H9 (cell line): ENCODE results near the gene C20orf96. TPM values are rescaled to one million over a fixed set of nuclear protein-coding genes. Genes with fewer than 3 reads are reported as not detected.

Experiments used
- DNase-seq: peaks from one replicate; pipeline ENCODE4 v3.0.0-alpha.2; 2017
- H2AFZ ChIP-seq: one replicate; pipeline ENCODE4 v1.6.1; 2013; ENCODE audit warnings: mild to moderate bottlenecking, low read length, control low read depth, moderate library complexity
- H2AK5ac ChIP-seq: 2 replicates; pipeline ENCODE4 v1.6.1; 2013; ENCODE audit warnings: low read length, control low read depth, mixed read lengths; ENCODE audit not compliant: insufficient read length
- H2BK120ac ChIP-seq: one replicate; pipeline ENCODE4 v1.6.1; 2013; ENCODE audit warnings: low read depth, mild to moderate bottlenecking, low read length, control low read depth, inconsistent platforms; ENCODE audit not compliant: poor library complexity, severe bottlenecking
- H2BK12ac ChIP-seq: 2 replicates; pipeline ENCODE4 v1.6.1; 2013; ENCODE audit warnings: low read length, control low read depth, mixed read lengths, low read depth; ENCODE audit not compliant: insufficient read length
- H2BK15ac ChIP-seq: 2 replicates; pipeline ENCODE4 v1.6.1; 2013; ENCODE audit warnings: low read depth, low read length, control low read depth
- H2BK20ac ChIP-seq: one replicate; pipeline ENCODE4 v1.6.1; 2013; ENCODE audit warnings: low read depth, mild to moderate bottlenecking, low read length, control low read depth, inconsistent platforms; ENCODE audit not compliant: poor library complexity, severe bottlenecking
- H2BK5ac ChIP-seq: 2 replicates; pipeline ENCODE4 v1.6.1; 2013; ENCODE audit warnings: low read length, control low read depth, mixed read lengths; ENCODE audit not compliant: insufficient read length
- H3K14ac ChIP-seq: 2 replicates; pipeline ENCODE4 v1.6.1; 2013; ENCODE audit warnings: low read length, control low read depth; ENCODE audit not compliant: insufficient read depth
- H3K18ac ChIP-seq: 2 replicates; pipeline ENCODE4 v1.6.1; 2013; ENCODE audit warnings: low read depth, mild to moderate bottlenecking, mixed read lengths, low read length, control low read depth; ENCODE audit not compliant: insufficient read length
- H3K23ac ChIP-seq: 2 replicates; pipeline ENCODE4 v1.6.1; 2013; ENCODE audit warnings: low read length, control low read depth, mixed read lengths, low read depth; ENCODE audit not compliant: insufficient read length
- H3K23me2 ChIP-seq: 2 replicates; pipeline ENCODE4 v1.6.1; 2013; ENCODE audit warnings: low read depth, mild to moderate bottlenecking, mixed read lengths, low read length, control low read depth; ENCODE audit not compliant: insufficient read length, poor library complexity, severe bottlenecking
- H3K27ac ChIP-seq: 2 replicates; pipeline ENCODE4 v1.5.1; 2013; ENCODE audit warnings: low read length, control low read depth, mixed read lengths, low read depth; ENCODE audit not compliant: insufficient read length
- H3K27me3 ChIP-seq: 2 replicates; pipeline ENCODE4 v1.6.1; 2013; ENCODE audit warnings: low read length, control low read depth, inconsistent platforms; ENCODE audit not compliant: insufficient read depth
- H3K4ac ChIP-seq: 2 replicates; pipeline ENCODE4 v1.6.1; 2013; ENCODE audit warnings: low read depth, mild to moderate bottlenecking, control low read depth, inconsistent platforms, low read length, moderate library complexity
- H3K4me1 ChIP-seq: 2 replicates; pipeline ENCODE4 v1.6.1; 2013; ENCODE audit warnings: low read length, control low read depth, inconsistent platforms; ENCODE audit not compliant: insufficient read depth
- H3K4me2 ChIP-seq: 2 replicates; pipeline ENCODE4 v1.6.1; 2013; ENCODE audit warnings: low read length, control low read depth, mixed read lengths; ENCODE audit not compliant: insufficient read length, insufficient read depth
- H3K56ac ChIP-seq: 2 replicates; pipeline ENCODE4 v1.6.1; 2013; ENCODE audit warnings: low read depth, mild to moderate bottlenecking, mixed read lengths, low read length, control low read depth; ENCODE audit not compliant: insufficient read length
- H3K79me1 ChIP-seq: 2 replicates; pipeline ENCODE4 v1.6.1; 2013; ENCODE audit warnings: low read depth, mild to moderate bottlenecking, moderate library complexity, low read length, control low read depth, inconsistent platforms; ENCODE audit not compliant: insufficient read depth, poor library complexity, severe bottlenecking
- H3K79me2 ChIP-seq: 2 replicates; pipeline ENCODE4 v1.6.1; 2013; ENCODE audit warnings: low read length, control low read depth, inconsistent platforms; ENCODE audit not compliant: insufficient read depth
- H3K9ac ChIP-seq: 2 replicates; pipeline ENCODE4 v1.6.1; 2013; ENCODE audit warnings: low read length, control low read depth, mixed read lengths; ENCODE audit not compliant: insufficient read length; ENCODE audit errors: extremely low read depth
- H3K9me3 ChIP-seq: one replicate; pipeline ENCODE4 v1.6.1; 2013; ENCODE audit warnings: low read depth, low read length, inconsistent platforms; ENCODE audit not compliant: control insufficient read depth
- H3T11ph ChIP-seq: one replicate; pipeline ENCODE4 v1.6.1; 2013; ENCODE audit warnings: mild to moderate bottlenecking, low read length, control low read depth, inconsistent platforms
- H4K20me1 ChIP-seq: one replicate; pipeline ENCODE4 v1.6.1; 2013; ENCODE audit not compliant: control insufficient read depth, insufficient read length, insufficient read depth
- H4K5ac ChIP-seq: 2 replicates; pipeline ENCODE4 v1.6.1; 2013; ENCODE audit warnings: low read depth, mild to moderate bottlenecking, mixed read lengths, low read length, control low read depth; ENCODE audit not compliant: insufficient read length
- H4K8ac ChIP-seq: replicated peaks from 2 replicates; pipeline ENCODE4 v1.6.1; 2013; ENCODE audit warnings: low read length, control low read depth, mixed read lengths, low read depth; ENCODE audit not compliant: insufficient read length
- H4K91ac ChIP-seq: 2 replicates; pipeline ENCODE4 v1.6.1; 2013; ENCODE audit warnings: low read depth, mild to moderate bottlenecking, moderate library complexity, mixed read lengths, low read length, control low read depth; ENCODE audit not compliant: insufficient read length
- H3K27ac Mint-ChIP-seq, 3 experiments: 2 replicates in 2 of 3; 3 replicates in 1 of 3; pipeline ENCODE4 v1.8.0; 2020 to 2021; ENCODE audit warnings: mixed read lengths in 3 of 3, mild to moderate bottlenecking in 1 of 3, moderate library complexity in 1 of 3
- H3K27me3 Mint-ChIP-seq: 2 replicates; pipeline ENCODE4 v1.8.0; 2021; ENCODE audit warnings: low read depth, mild to moderate bottlenecking, moderate library complexity, mixed read lengths
- H3K36me3 Mint-ChIP-seq, 3 experiments: 2 replicates in 2 of 3; 3 replicates in 1 of 3; pipeline ENCODE4 v1.8.0; 2020 to 2021; ENCODE audit warnings: low read depth in 3 of 3, mixed read lengths in 3 of 3; ENCODE audit not compliant: insufficient read depth in 1 of 3
- H3K4me1 Mint-ChIP-seq, 2 experiments: 2 replicates each; pipeline ENCODE4 v1.8.0; 2020; ENCODE audit warnings: mixed read lengths in 2 of 2
- H3K4me3 Mint-ChIP-seq, 2 experiments: 2 replicates in 1 of 2; 3 replicates in 1 of 2; pipeline ENCODE4 v1.8.0; 2020 to 2021; ENCODE audit warnings: mild to moderate bottlenecking in 2 of 2, mixed read lengths in 2 of 2, moderate library complexity in 1 of 2
- H3K9me3 Mint-ChIP-seq, 2 experiments: 2 replicates in 1 of 2; 3 replicates in 1 of 2; pipeline ENCODE4 v1.8.0; 2020; ENCODE audit warnings: mild to moderate bottlenecking in 2 of 2, mixed read lengths in 2 of 2, moderate library complexity in 1 of 2
- CTCF ChIP-seq: fragments of 200-600 bp; sonication (generic); conservative IDR thresholded peaks from 3 replicates; pipeline ENCODE4 v1.8.0; 2021; ENCODE audit warnings: antibody characterized with exemption, mild to moderate bottlenecking
- WGBS: extraction: QIAGEN DNeasy Blood & Tissue Kit; methylation state at CpG from one replicate; pipeline ENCODE4 v1.1.7; 2013; ENCODE audit warnings: missing lambda C conversion rate, low lambda C conversion rate, mixed read lengths; ENCODE audit not compliant: insufficient read length; ENCODE audit errors: extremely low coverage; 5-methylcytosine and 5-hydroxymethylcytosine counted together
- total RNA-seq: library from RNA; stranded (reverse); gene quantifications from 2 replicates; pipeline ENCODE4 v1.2.1, GENCODE V29; 2021

C20orf96 gene
- total RNA-seq, 1 experiment from 2014 or later, result 14.5 TPM

- H3K4me2 ChIP-seq, result no peak overlapping the region
- H3K9ac ChIP-seq, result no peak overlapping the region
- Mint-ChIP-seq H3K36me3 (no peaks in the 10 kb centered on the region; a peak in 1 of 7 replicates), H3K27ac (no peak overlapping the region), H3K27me3 (peaks cover 95% of the 10 kb centered on the region), H3K4me1 (peaks cover 11 to 12% of the 10 kb centered on the region in 2 experiments), H3K9me3 (peaks cover 9 to 10% of the 10 kb centered on the region in 2 experiments; a peak in 4 of 5 replicates), H3K4me3 (no peak overlapping the region)
- no peak overlapping the region for H3K56ac ChIP-seq
- no peaks in the 10 kb centered on the region for H3K4me1 ChIP-seq
- no peaks in the 10 kb centered on the region for H4K20me1 ChIP-seq
- H2BK12ac ChIP-seq, result no peak overlapping the region
- no peak overlapping the region for H4K91ac ChIP-seq
- no peaks in the 10 kb centered on the region for H3K79me2 ChIP-seq
- no CpG with 5 or more reads among the region's 2 CpGs for WGBS
- H3K27ac ChIP-seq, result no peak overlapping the region
- no peak overlapping the region for H3T11ph ChIP-seq
- no peak overlapping the region for H2BK20ac ChIP-seq
- no peak overlapping the region for H3K18ac ChIP-seq
- H2AFZ ChIP-seq, result no peak overlapping the region
- H4K5ac ChIP-seq, result no peak overlapping the region
- no peak overlapping the region for H3K4ac ChIP-seq
- TF ChIP-seq CTCF, result no peak
- no peak overlapping the region for H4K8ac ChIP-seq
- no peak overlapping the region for H3K14ac ChIP-seq
- DNase-seq, result no peak
- no peaks in the 10 kb centered on the region for H3K79me1 ChIP-seq
- H2BK5ac ChIP-seq, result no peak overlapping the region
- peaks cover 47% of the 10 kb centered on the region for H3K27me3 ChIP-seq
- H3K9me3 ChIP-seq, result peaks cover 4% of the 10 kb centered on the region
- H2BK15ac ChIP-seq, result no peak overlapping the region
- no peak overlapping the region for H3K23ac ChIP-seq
- H3K23me2 ChIP-seq, result no peaks in the 10 kb centered on the region
- no peak overlapping the region for H2AK5ac ChIP-seq
- H2BK120ac ChIP-seq, result no peak overlapping the region
Measured at GRCh38 chr20:252801-253200, 37.7 kb downstream of the C20orf96 start.
